ENCODE results near the gene MAP7D3. TPM values are rescaled to one million over a fixed set of nuclear protein-coding genes. Genes with fewer than 3 reads are reported as not detected.

The MAP7D3 gene
- polyA plus RNA-seq, 1 donor from 2014 or later = 0.68 TPM

- Histone ChIP-seq H2AFZ (ENCODE audit: low read depth, low read length) (no peak overlapping the region), H3K27ac (ENCODE audit: low read length) (no peak overlapping the region), H3K9me3 (ENCODE audit: low read length) (no peaks in the 10 kb centered on the region), H3K4me3 (ENCODE audit: low read length) (no peak overlapping the region), H3K36me3 (ENCODE audit: insufficient read depth, low read length) (no peaks in the 10 kb centered on the region), H3F3A (ENCODE audit: insufficient read depth, low read length, poor library complexity, severe bottlenecking) (no peaks in the 10 kb centered on the region), H3K27me3 (ENCODE audit: insufficient read depth, low read depth, low read length) (no peaks in the 10 kb centered on the region), H3K9ac (ENCODE audit: low read length) (no peak overlapping the region), H3K4me2 (ENCODE audit: low read length) (no peak overlapping the region), H3K9me2 (ENCODE audit: insufficient read depth, low read length) (no peaks in the 10 kb centered on the region), H3K79me2 (replicated peaks; ENCODE audit: insufficient read depth, low read length) (no peaks in the 10 kb centered on the region), H4K20me1 (ENCODE audit: insufficient read depth) (no peaks in the 10 kb centered on the region)
- TF ChIP-seq EP300 (conservative IDR thresholded peaks at IDR 0.05; ENCODE audit: poor library complexity, severe bottlenecking) (no peak), EZH2 (IDR thresholded peaks at IDR 0.05; ENCODE audit: borderline replicate concordance, insufficient read depth, low read length, poor library complexity, severe bottlenecking) (no peak), SMC3 (conservative IDR thresholded peaks at IDR 0.05; ENCODE audit: poor library complexity) (no peak), MXI1 (conservative IDR thresholded peaks at IDR 0.05; ENCODE audit: poor library complexity, severe bottlenecking) (no peak), TAF1 (IDR thresholded peaks at IDR 0.05; ENCODE audit: low read depth) (no peak), POLR2AphosphoS5 (IDR thresholded peaks at IDR 0.05) (no peak), REST (IDR thresholded peaks at IDR 0.05; ENCODE audit: borderline replicate concordance) (no peak), RAD21 (conservative IDR thresholded peaks at IDR 0.05) (no peak)
Observed at GRCh38 chrX:136198678-136199243, 52.4 kb downstream of the MAP7D3 start.

- H3K27me3 ChIP-seq (ENCODE audit: insufficient read depth, low read depth, low read length) = no peaks in the 10 kb centered on the region
Observed at GRCh38 chrX:136198010-136198409, 53.2 kb downstream of the MAP7D3 start.

More at GRCh38 chrX:136198010-136198409, 53.2 kb downstream of the MAP7D3 start:
- Histone ChIP-seq H3K79me2 (replicated peaks; ENCODE audit: insufficient read depth, low read length) (no peaks in the 10 kb centered on the region), H2AFZ (ENCODE audit: low read depth, low read length) (no peak overlapping the region), H3K9me3 (ENCODE audit: low read length) (no peaks in the 10 kb centered on the region), H3K9ac (ENCODE audit: low read length) (no peak overlapping the region), H3K36me3 (ENCODE audit: insufficient read depth, low read length) (no peaks in the 10 kb centered on the region), H3K27ac (ENCODE audit: low read length) (no peak overlapping the region), H3K9me2 (ENCODE audit: insufficient read depth, low read length) (no peaks in the 10 kb centered on the region), H3F3A (ENCODE audit: insufficient read depth, low read length, poor library complexity, severe bottlenecking) (no peaks in the 10 kb centered on the region), H3K4me3 (ENCODE audit: low read length) (no peak overlapping the region), H3K4me2 (ENCODE audit: low read length) (no peak overlapping the region), H4K20me1 (ENCODE audit: insufficient read depth) (no peaks in the 10 kb centered on the region)
- TF ChIP-seq CTCF (IDR thresholded peaks at IDR 0.05; ENCODE audit: poor library complexity, severe bottlenecking) = no peak
- TF ChIP-seq EP300 (conservative IDR thresholded peaks at IDR 0.05; ENCODE audit: poor library complexity, severe bottlenecking) = no peak
- TF ChIP-seq POLR2AphosphoS5 (IDR thresholded peaks at IDR 0.05) = no peak
- TF ChIP-seq MXI1 (conservative IDR thresholded peaks at IDR 0.05; ENCODE audit: poor library complexity, severe bottlenecking) = no peak
- TF ChIP-seq SMC3 (conservative IDR thresholded peaks at IDR 0.05; ENCODE audit: poor library complexity) = no peak
- TF ChIP-seq TAF1 (IDR thresholded peaks at IDR 0.05; ENCODE audit: low read depth) = no peak
- no peak for TF ChIP-seq REST (IDR thresholded peaks at IDR 0.05; ENCODE audit: borderline replicate concordance)
- TF ChIP-seq RAD21 (conservative IDR thresholded peaks at IDR 0.05) = no peak
- no peak for TF ChIP-seq EZH2 (IDR thresholded peaks at IDR 0.05; ENCODE audit: borderline replicate concordance, insufficient read depth, low read length, poor library complexity, severe bottlenecking)

Data from neural cell (in vitro differentiated cells).